Astrocyte (in vitro differentiated cells and primary cell): ENCODE results near the gene PRDX4. TPM values are rescaled to one million over a fixed set of nuclear protein-coding genes. Genes with fewer than 3 reads are reported as not detected.

ENCODE experiments used
- DNase-seq: peaks from one replicate; pipeline ENCODE4 v3.0.0-alpha.2; 2010; ENCODE audit warnings: low read depth
- FAIRE-seq: peaks from 2 replicates; lab custom pipeline; 2011; peaks lifted over from hg19 to GRCh38; lab: Jason Lieb, UNC
- H2AFZ ChIP-seq: 2 replicates; pipeline ENCODE4 v1.6.0; 2012; ENCODE audit warnings: low read depth, low read length, inconsistent platforms
- H3K27ac ChIP-seq: 2 replicates; pipeline ENCODE4 v1.5.1; 2011; ENCODE audit warnings: low read depth, low read length, inconsistent platforms
- H3K27me3 ChIP-seq: 2 replicates; pipeline ENCODE4 v1.6.0; 2011; ENCODE audit warnings: low read length, inconsistent platforms; ENCODE audit not compliant: insufficient read depth
- H3K36me3 ChIP-seq: 2 replicates; pipeline ENCODE4 v1.5.1; 2011; ENCODE audit warnings: low read length, inconsistent platforms; ENCODE audit not compliant: insufficient read depth
- H3K4me1 ChIP-seq: 2 replicates; pipeline ENCODE4 v1.5.1; 2011; ENCODE audit warnings: low read length, inconsistent platforms; ENCODE audit not compliant: insufficient read depth
- H3K4me2 ChIP-seq: 2 replicates; pipeline ENCODE4 v1.6.0; 2012; ENCODE audit warnings: low read length, inconsistent platforms
- H3K4me3 ChIP-seq: 2 replicates; pipeline ENCODE4 v1.5.1; 2011; ENCODE audit warnings: low read depth, mild to moderate bottlenecking, low read length, inconsistent platforms; ENCODE audit not compliant: insufficient read depth
- H3K79me2 ChIP-seq: 2 replicates; pipeline ENCODE4 v1.6.0; 2012; ENCODE audit warnings: mild to moderate bottlenecking, low read length, inconsistent platforms; ENCODE audit not compliant: insufficient read depth
- H3K9ac ChIP-seq: 2 replicates; pipeline ENCODE4 v1.6.0; 2012; ENCODE audit warnings: mild to moderate bottlenecking, low read length, inconsistent platforms
- H3K9me3 ChIP-seq: 2 replicates; pipeline ENCODE4 v1.5.1; 2012; ENCODE audit warnings: low read depth, mild to moderate bottlenecking, low read length, inconsistent platforms; ENCODE audit not compliant: insufficient read depth
- H4K20me1 ChIP-seq: 2 replicates; pipeline ENCODE4 v1.6.0; 2012; ENCODE audit warnings: low read length, inconsistent platforms; ENCODE audit not compliant: insufficient read depth
- H3K27ac Mint-ChIP-seq: one replicate; pipeline ENCODE4 v1.8.0; 2021; ENCODE audit warnings: mild to moderate bottlenecking, mixed read lengths; ENCODE audit not compliant: unreplicated experiment
- H3K27me3 Mint-ChIP-seq: one replicate; pipeline ENCODE4 v1.8.0; 2021; ENCODE audit warnings: low read depth, mixed read lengths; ENCODE audit not compliant: unreplicated experiment
- H3K36me3 Mint-ChIP-seq: one replicate; pipeline ENCODE4 v1.8.0; 2021; ENCODE audit warnings: low read depth, mixed read lengths; ENCODE audit not compliant: unreplicated experiment
- H3K4me1 Mint-ChIP-seq: one replicate; pipeline ENCODE4 v1.8.0; 2021; ENCODE audit warnings: low read depth, mixed read lengths; ENCODE audit not compliant: unreplicated experiment
- H3K4me3 Mint-ChIP-seq: one replicate; pipeline ENCODE4 v1.8.0; 2021; ENCODE audit warnings: mild to moderate bottlenecking, moderate library complexity, mixed read lengths; ENCODE audit not compliant: unreplicated experiment
- H3K9me3 Mint-ChIP-seq: one replicate; pipeline ENCODE4 v1.8.0; 2021; ENCODE audit warnings: mild to moderate bottlenecking, mixed read lengths; ENCODE audit not compliant: unreplicated experiment
- EZH2 ChIP-seq: IDR thresholded peaks from 2 replicates; pipeline ENCODE4 v1.6.1; 2012; ENCODE audit warnings: mild to moderate bottlenecking, low read length, inconsistent platforms; ENCODE audit not compliant: insufficient read depth
- total RNA-seq: library from RNA; stranded (reverse); gene quantifications from 2 replicates; pipeline ENCODE4 v1.2.1, GENCODE V29; 2021
- TF ChIP-seq, protein P1 (sequence below): IDR thresholded peaks from 2 replicates; pipeline ENCODE4 v1.5.1; 2011; ENCODE audit warnings: low read depth, mild to moderate bottlenecking, inconsistent platforms, low read length, moderate library complexity; ENCODE audit not compliant: insufficient read depth

PRDX4 gene
- total RNA-seq, 1 donor from 2014 or later = 221 TPM

- Mint-ChIP-seq H3K27me3 (no peaks in the 10 kb centered on the region), H3K4me1 (peaks cover 6% of the 10 kb centered on the region), H3K4me3 (no peak overlapping the region), H3K9me3 (no peaks in the 10 kb centered on the region), H3K36me3 (no peaks in the 10 kb centered on the region), H3K27ac (no peak overlapping the region)
- Histone ChIP-seq H3K27me3 (no peaks in the 10 kb centered on the region), H3K9me3 (no peaks in the 10 kb centered on the region), H3K36me3 (no peaks in the 10 kb centered on the region), H4K20me1 (no peaks in the 10 kb centered on the region), H3K4me1 (peaks cover 3% of the 10 kb centered on the region), H3K4me3 (no peak overlapping the region), H3K4me2 (no peak overlapping the region), H2AFZ (no peak overlapping the region), H3K79me2 (peaks cover 4% of the 10 kb centered on the region), H3K27ac (no peak overlapping the region), H3K9ac (no peak overlapping the region)
- FAIRE-seq (no peak), DNase-seq (peak; percentile 60)
- TF ChIP-seq, protein P1, sequence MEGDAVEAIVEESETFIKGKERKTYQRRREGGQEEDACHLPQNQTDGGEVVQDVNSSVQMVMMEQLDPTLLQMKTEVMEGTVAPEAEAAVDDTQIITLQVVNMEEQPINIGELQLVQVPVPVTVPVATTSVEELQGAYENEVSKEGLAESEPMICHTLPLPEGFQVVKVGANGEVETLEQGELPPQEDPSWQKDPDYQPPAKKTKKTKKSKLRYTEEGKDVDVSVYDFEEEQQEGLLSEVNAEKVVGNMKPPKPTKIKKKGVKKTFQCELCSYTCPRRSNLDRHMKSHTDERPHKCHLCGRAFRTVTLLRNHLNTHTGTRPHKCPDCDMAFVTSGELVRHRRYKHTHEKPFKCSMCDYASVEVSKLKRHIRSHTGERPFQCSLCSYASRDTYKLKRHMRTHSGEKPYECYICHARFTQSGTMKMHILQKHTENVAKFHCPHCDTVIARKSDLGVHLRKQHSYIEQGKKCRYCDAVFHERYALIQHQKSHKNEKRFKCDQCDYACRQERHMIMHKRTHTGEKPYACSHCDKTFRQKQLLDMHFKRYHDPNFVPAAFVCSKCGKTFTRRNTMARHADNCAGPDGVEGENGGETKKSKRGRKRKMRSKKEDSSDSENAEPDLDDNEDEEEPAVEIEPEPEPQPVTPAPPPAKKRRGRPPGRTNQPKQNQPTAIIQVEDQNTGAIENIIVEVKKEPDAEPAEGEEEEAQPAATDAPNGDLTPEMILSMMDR = no peak
- no peak for TF ChIP-seq EZH2
Observed at GRCh38 chrX:23662853-23663252, 4.4 kb upstream of the PRDX4 start.

GRCh38 chrX:23664496-23664895 lies 2.8 kb upstream of the PRDX4 start:
- no peaks in the 10 kb centered on the region for H3K27me3 Mint-ChIP-seq
- Histone ChIP-seq H3K27me3 (no peaks in the 10 kb centered on the region), H4K20me1 (no peaks in the 10 kb centered on the region), H3K9ac (no peak overlapping the region), H3K9me3 (no peaks in the 10 kb centered on the region), H3K79me2 (peaks cover 20% of the 10 kb centered on the region), H3K27ac (no peak overlapping the region), H3K4me2 (no peak overlapping the region), H3K36me3 (no peaks in the 10 kb centered on the region), H3K4me3 (no peak overlapping the region), H2AFZ (no peak overlapping the region), H3K4me1 (peaks cover 3% of the 10 kb centered on the region)
- no peaks in the 10 kb centered on the region for H3K9me3 Mint-ChIP-seq
- H3K36me3 Mint-ChIP-seq = no peaks in the 10 kb centered on the region
- no peak overlapping the region for H3K27ac Mint-ChIP-seq
- H3K4me1 Mint-ChIP-seq = peaks cover 6% of the 10 kb centered on the region
- TF ChIP-seq, protein P1 = no peak
- TF ChIP-seq EZH2 = no peak
- no peak overlapping the region for H3K4me3 Mint-ChIP-seq
- DNase-seq = no peak
- no peak for FAIRE-seq

DNA sequence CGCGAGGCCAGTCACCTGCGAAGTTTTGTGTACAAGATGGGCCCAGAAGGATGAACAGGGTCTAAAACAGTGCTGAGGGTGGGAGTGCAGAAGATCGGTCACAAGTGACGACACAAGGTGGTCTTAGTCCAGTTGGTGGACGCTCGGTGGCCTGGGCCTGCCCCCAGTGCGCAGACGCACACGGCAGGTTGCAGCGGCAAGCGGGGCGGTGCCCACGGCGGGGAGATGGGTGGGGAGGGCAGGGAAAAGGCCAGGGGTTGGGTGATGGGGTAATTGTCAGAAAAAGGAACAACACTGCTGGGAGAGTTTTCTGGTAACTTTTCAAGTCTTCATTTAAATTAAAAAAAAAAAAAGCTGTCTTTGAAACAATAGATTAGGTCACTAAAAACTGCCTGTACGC lies 1.0 kb upstream of the PRDX4 start:
- H3K27ac ChIP-seq = no peak overlapping the region
- no peaks in the 10 kb centered on the region for H3K9me3 ChIP-seq
- H3K27me3 ChIP-seq = no peaks in the 10 kb centered on the region
- FAIRE-seq = no peak
- no peaks in the 10 kb centered on the region for H3K36me3 ChIP-seq
- peaks cover 6% of the 10 kb centered on the region for H3K4me1 ChIP-seq
- H3K4me1 Mint-ChIP-seq = peaks cover 7% of the 10 kb centered on the region
- H3K4me2 ChIP-seq = no peak overlapping the region
- no peak overlapping the region for H3K4me3 Mint-ChIP-seq
- H3K79me2 ChIP-seq = peaks cover 26% of the 10 kb centered on the region
- H3K4me3 ChIP-seq = no peak overlapping the region
- no peaks in the 10 kb centered on the region for H3K9me3 Mint-ChIP-seq
- no peak overlapping the region for H2AFZ ChIP-seq
- no peaks in the 10 kb centered on the region for H3K36me3 Mint-ChIP-seq
- TF ChIP-seq, protein P1 = no peak
- no peak for TF ChIP-seq EZH2
- no peak overlapping the region for H3K9ac ChIP-seq
- DNase-seq = no peak
- H4K20me1 ChIP-seq = no peaks in the 10 kb centered on the region
- H3K27ac Mint-ChIP-seq = no peak overlapping the region
- H3K27me3 Mint-ChIP-seq = no peaks in the 10 kb centered on the region
